Upper lobe of left lung (tissue), 4 donors: ENCODE measurements around the gene PCDHB13.

Experiments used
- EP300 ChIP-seq, 4 donors: sonication (generic); formaldehyde crosslinking; IDR thresholded peaks; one replicate each; pipeline ENCODE4 v1.5.1; 2017; ENCODE audit warnings: antibody characterized with exemption in 4 of 4, control low read depth in 2 of 4
- POLR2A ChIP-seq, 4 donors: fragments of 450-650 bp; IDR thresholded peaks; one replicate each; pipeline ENCODE4 v1.5.1; 2016 to 2017; ENCODE audit warnings: antibody characterized with exemption in 4 of 4, mild to moderate bottlenecking in 2 of 4
- TF ChIP-seq, protein P1 (sequence below), 6 experiments: fragments of 450-650 bp in 4 of 6; fragments of 200-600 bp in 2 of 6; sonication (generic) in 2 of 6; IDR thresholded peaks; one replicate each; pipeline ENCODE4 v1.5.1; 2016 to 2019; ENCODE audit warnings: antibody characterized with exemption in 6 of 6

DNA sequence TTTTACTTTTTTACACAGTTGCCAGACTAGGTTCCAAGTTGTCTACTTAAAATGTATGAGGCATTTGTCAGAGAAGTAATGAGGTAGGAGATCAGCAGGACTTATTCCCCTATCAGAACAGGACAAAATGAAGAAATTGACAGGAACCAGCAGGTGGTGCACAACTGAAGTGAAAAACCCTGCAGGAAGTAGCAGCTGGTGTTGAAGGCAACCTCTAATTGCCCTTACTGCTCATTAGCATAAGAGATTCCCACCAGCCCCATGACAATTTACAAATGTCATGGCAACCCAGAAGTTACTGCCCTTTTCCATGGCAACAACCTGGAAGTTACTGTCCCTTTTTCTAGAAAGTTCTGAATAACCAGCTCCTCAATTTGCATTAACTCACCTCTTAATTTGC, 36.9 kb downstream of the PCDHB13 start:
- TF ChIP-seq, protein P1, sequence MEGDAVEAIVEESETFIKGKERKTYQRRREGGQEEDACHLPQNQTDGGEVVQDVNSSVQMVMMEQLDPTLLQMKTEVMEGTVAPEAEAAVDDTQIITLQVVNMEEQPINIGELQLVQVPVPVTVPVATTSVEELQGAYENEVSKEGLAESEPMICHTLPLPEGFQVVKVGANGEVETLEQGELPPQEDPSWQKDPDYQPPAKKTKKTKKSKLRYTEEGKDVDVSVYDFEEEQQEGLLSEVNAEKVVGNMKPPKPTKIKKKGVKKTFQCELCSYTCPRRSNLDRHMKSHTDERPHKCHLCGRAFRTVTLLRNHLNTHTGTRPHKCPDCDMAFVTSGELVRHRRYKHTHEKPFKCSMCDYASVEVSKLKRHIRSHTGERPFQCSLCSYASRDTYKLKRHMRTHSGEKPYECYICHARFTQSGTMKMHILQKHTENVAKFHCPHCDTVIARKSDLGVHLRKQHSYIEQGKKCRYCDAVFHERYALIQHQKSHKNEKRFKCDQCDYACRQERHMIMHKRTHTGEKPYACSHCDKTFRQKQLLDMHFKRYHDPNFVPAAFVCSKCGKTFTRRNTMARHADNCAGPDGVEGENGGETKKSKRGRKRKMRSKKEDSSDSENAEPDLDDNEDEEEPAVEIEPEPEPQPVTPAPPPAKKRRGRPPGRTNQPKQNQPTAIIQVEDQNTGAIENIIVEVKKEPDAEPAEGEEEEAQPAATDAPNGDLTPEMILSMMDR (IDR thresholded peaks at IDR 0.05): no peak
- TF ChIP-seq POLR2A (IDR thresholded peaks at IDR 0.05) (no peak), EP300 (IDR thresholded peaks at IDR 0.05) (no peak)
